ENCODE results near the gene USP12.

GRCh38 chr13:27027086-27027667 lies 144.4 kb downstream of the USP12 start:
- no peak for TF ChIP-seq EZH2 (IDR thresholded peaks at IDR 0.05)
- TF ChIP-seq, protein P1, sequence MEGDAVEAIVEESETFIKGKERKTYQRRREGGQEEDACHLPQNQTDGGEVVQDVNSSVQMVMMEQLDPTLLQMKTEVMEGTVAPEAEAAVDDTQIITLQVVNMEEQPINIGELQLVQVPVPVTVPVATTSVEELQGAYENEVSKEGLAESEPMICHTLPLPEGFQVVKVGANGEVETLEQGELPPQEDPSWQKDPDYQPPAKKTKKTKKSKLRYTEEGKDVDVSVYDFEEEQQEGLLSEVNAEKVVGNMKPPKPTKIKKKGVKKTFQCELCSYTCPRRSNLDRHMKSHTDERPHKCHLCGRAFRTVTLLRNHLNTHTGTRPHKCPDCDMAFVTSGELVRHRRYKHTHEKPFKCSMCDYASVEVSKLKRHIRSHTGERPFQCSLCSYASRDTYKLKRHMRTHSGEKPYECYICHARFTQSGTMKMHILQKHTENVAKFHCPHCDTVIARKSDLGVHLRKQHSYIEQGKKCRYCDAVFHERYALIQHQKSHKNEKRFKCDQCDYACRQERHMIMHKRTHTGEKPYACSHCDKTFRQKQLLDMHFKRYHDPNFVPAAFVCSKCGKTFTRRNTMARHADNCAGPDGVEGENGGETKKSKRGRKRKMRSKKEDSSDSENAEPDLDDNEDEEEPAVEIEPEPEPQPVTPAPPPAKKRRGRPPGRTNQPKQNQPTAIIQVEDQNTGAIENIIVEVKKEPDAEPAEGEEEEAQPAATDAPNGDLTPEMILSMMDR (IDR thresholded peaks at IDR 0.05), result no peak
